Activated naive CD4-positive, alpha-beta T cell (primary cell): ENCODE results near the gene TMEM132D.
"Not testable (repeated sequence)": the region's sequence is repeated elsewhere in the genome, so short reads cannot be mapped to it uniquely, and the experiment has no call there.

ENCODE experiments used
- DNase-seq, 4 experiments: peaks; one replicate each; lab custom pipeline; 2025; lab: John Stamatoyannopoulos, UW

The TMEM132D gene

GRCh38 chr12:129064209-129064855 lies 839.5 kb downstream of the TMEM132D start:
- no peak for DNase-seq

GRCh38 chr12:129063600-129063999 lies 840.2 kb downstream of the TMEM132D start:
- DNase-seq = no peak

- no peak for DNase-seq
Observed at GRCh38 chr12:129053232-129053631, 850.6 kb downstream of the TMEM132D start.

GRCh38 chr12:129052373-129052772 lies 851.5 kb downstream of the TMEM132D start:
- DNase-seq = no peak

GRCh38 chr12:129049917-129050316 lies 853.9 kb downstream of the TMEM132D start:
- no peak for DNase-seq

- not testable (repeated sequence) for DNase-seq
Observed at GRCh38 chr12:129043334-129043733, 860.5 kb downstream of the TMEM132D start.

GRCh38 chr12:129036135-129036534 lies 867.7 kb downstream of the TMEM132D start:
- DNase-seq = no peak

GRCh38 chr12:129034558-129035289 lies 869.1 kb downstream of the TMEM132D start:
- DNase-seq = no peak

- DNase-seq = no peak
Observed at GRCh38 chr12:129028844-129029243, 875.0 kb downstream of the TMEM132D start.

GRCh38 chr12:129025055-129025454 lies 878.8 kb downstream of the TMEM132D start:
- no peak for DNase-seq
